LNCaP clone FGC (cell line): ENCODE data around the gene NEDD8.

Experiments
- DNase-seq: peaks from one replicate; pipeline ENCODE4 v3.0.0-alpha.2; 2011; ENCODE audit warnings: low read depth
- H3K4me3 ChIP-seq: 2 replicates; pipeline ENCODE4 v1.5.1; 2011; ENCODE audit warnings: mild to moderate bottlenecking, low read depth, low read length, control low read depth
- CTCF ChIP-seq: IDR thresholded peaks from 2 replicates; pipeline ENCODE4 v1.5.1; 2012; ENCODE audit warnings: mild to moderate bottlenecking; ENCODE audit not compliant: control insufficient read depth, insufficient read depth; ENCODE audit errors: extremely low read depth

NEDD8 gene

GRCh38 chr14:24264298-24264697 is 32.1 kb upstream of the NEDD8 start:
- TF ChIP-seq CTCF: no peak
- no peak for DNase-seq
- no peak overlapping the region for H3K4me3 ChIP-seq

- DNase-seq: no peak
- TF ChIP-seq CTCF: no peak
- H3K4me3 ChIP-seq: no peak overlapping the region
Measured at GRCh38 chr14:24263848-24264247, 31.7 kb upstream of the NEDD8 start.

GRCh38 chr14:24262821-24263733 is 30.9 kb upstream of the NEDD8 start, which contains the start of gene TGM1:
Gene TGM1, minus strand, starts transcription at chr14:24263177. Its CDS starts 825 bp downstream, at chr14:24262352.
- H3K4me3 ChIP-seq: no peak within 1 kb of the TSS
- DNase-seq: no peak
- no peak for TF ChIP-seq CTCF

- no peak for TF ChIP-seq CTCF
- no peak for DNase-seq
- H3K4me3 ChIP-seq: no peak overlapping the region
Measured at GRCh38 chr14:24261969-24262327, 29.8 kb upstream of the NEDD8 start.

- DNase-seq: no peak
- H3K4me3 ChIP-seq: no peak overlapping the region
- no peak for TF ChIP-seq CTCF
Measured at GRCh38 chr14:24261256-24261968, 29.2 kb upstream of the NEDD8 start.

GRCh38 chr14:24260780-24261157 is 28.6 kb upstream of the NEDD8 start:
- H3K4me3 ChIP-seq: no peak overlapping the region
- DNase-seq: no peak
- TF ChIP-seq CTCF: no peak
